Caco-2 (cell line): ENCODE data around the gene MTERF4. TPM values are rescaled to one million over a fixed set of nuclear protein-coding genes. Genes with fewer than 3 reads are reported as not detected.

Experiments
- BruUV-seq: library from RNA; stranded (reverse); fragments of 400-500 nt; replicated peaks from 2 replicates; lab custom pipeline; 2021; lab: Mats Ljungman, UMichigan
- CTCF ChIA-PET: fragments of 300-600 bp; sonication (Branson Sonifier 250); formaldehyde crosslinking; loops from one replicate; lab custom pipeline; 2022; ENCODE audit warnings: antibody characterized with exemption; lab: Charles Lee
- POLR2A ChIA-PET: fragments of 300-600 bp; sonication (Branson Sonifier 250); formaldehyde crosslinking; loops from one replicate; lab custom pipeline; 2022; ENCODE audit warnings: antibody characterized with exemption; lab: Charles Lee
- DNase-seq, 2 experiments: peaks; one replicate each; pipeline versions ENCODE4 v3.0.0 to v3.0.0-alpha.2; 2020 to 2022
- H3K27me3 ChIP-seq: replicated peaks from 2 replicates; pipeline ENCODE4 v1.6.0; 2011; ENCODE audit warnings: low read length; ENCODE audit not compliant: control insufficient read depth, insufficient read depth
- H3K36me3 ChIP-seq: 2 replicates; pipeline ENCODE4 v1.5.1; 2011; ENCODE audit warnings: low read length; ENCODE audit not compliant: control insufficient read depth, insufficient read depth
- H3K4me1 ChIP-seq: fragments of 250-450 bp; sonication (Bioruptor Pico); 2 replicates; pipeline ENCODE4 v1.5.1; 2020; ENCODE audit warnings: mild to moderate bottlenecking
- H3K4me3 ChIP-seq: 2 replicates; pipeline ENCODE4 v1.5.1; 2011; ENCODE audit warnings: low read depth, mild to moderate bottlenecking, control low read depth, low read length
- H3K9me3 ChIP-seq: fragments of 250-450 bp; sonication (Bioruptor Pico); 2 replicates; pipeline ENCODE4 v1.5.1; 2020; ENCODE audit warnings: mild to moderate bottlenecking, moderate library complexity
- H3K27ac Mint-ChIP-seq: one replicate; pipeline ENCODE4 v1.8.0; 2022; ENCODE audit warnings: mixed read lengths; ENCODE audit not compliant: unreplicated experiment
- H3K27me3 Mint-ChIP-seq: one replicate; pipeline ENCODE4 v1.8.0; 2022; ENCODE audit warnings: mixed read lengths; ENCODE audit not compliant: insufficient read depth, unreplicated experiment
- H3K36me3 Mint-ChIP-seq: one replicate; pipeline ENCODE4 v1.8.0; 2022; ENCODE audit warnings: mild to moderate bottlenecking, mixed read lengths; ENCODE audit not compliant: insufficient read depth, unreplicated experiment
- H3K4me1 Mint-ChIP-seq: one replicate; pipeline ENCODE4 v1.8.0; 2022; ENCODE audit warnings: low read depth, mixed read lengths; ENCODE audit not compliant: unreplicated experiment
- H3K4me3 Mint-ChIP-seq: one replicate; pipeline ENCODE4 v1.8.0; 2022; ENCODE audit warnings: mild to moderate bottlenecking, moderate library complexity, mixed read lengths; ENCODE audit not compliant: unreplicated experiment
- H3K9me3 Mint-ChIP-seq: one replicate; pipeline ENCODE4 v1.8.0; 2022; ENCODE audit warnings: mixed read lengths; ENCODE audit not compliant: unreplicated experiment
- CTCF ChIP-seq, 2 experiments: fragments of 200-600 bp in 1 of 2; IDR thresholded peaks; 1 replicate in 1 of 2; 2 replicates in 1 of 2; pipeline versions ENCODE4 v1.5.1 to v1.8.0; 2011 to 2022; ENCODE audit warnings: antibody characterized with exemption in 1 of 2, control low read depth in 1 of 2, inconsistent platforms in 1 of 2, low read depth in 1 of 2, low read length in 1 of 2, mild to moderate bottlenecking in 1 of 2, moderate library complexity in 1 of 2; ENCODE audit not compliant: insufficient read depth in 1 of 2, severe bottlenecking in 1 of 2, unreplicated experiment in 1 of 2
- intact Hi-C: fragments of 100-400 bp; cut with micrococcal nuclease; formaldehyde crosslinking; loops from one replicate; pipeline ENCODE4 v1.10.0; 2022; ENCODE audit not compliant: unreplicated experiment
- total RNA-seq: library from RNA; stranded (reverse); gene quantifications from 2 replicates; pipeline ENCODE4 v1.2.3, GENCODE V29; 2022

The MTERF4 gene
- total RNA-seq, 1 experiment from 2014 or later, result 22.2 TPM

- H3K36me3 Mint-ChIP-seq, result no peaks in the 10 kb centered on the region
- TF ChIP-seq CTCF (IDR thresholded peaks at IDR 0.05; ENCODE audit: insufficient read depth in 1 of 2, low read depth in 1 of 2, low read length in 1 of 2, severe bottlenecking in 1 of 2, unreplicated experiment in 1 of 2), result no peak
- H3K4me1 Mint-ChIP-seq, result no peaks in the 10 kb centered on the region
- intact Hi-C loops, result no loop called here
- no peaks in the 10 kb centered on the region for H3K27me3 Mint-ChIP-seq
- no peak overlapping the region for H3K4me3 Mint-ChIP-seq
- no peak overlapping the region for H3K4me3 ChIP-seq
- no peaks in the 10 kb centered on the region for H3K27me3 ChIP-seq
- DNase-seq, result no peak
- H3K9me3 ChIP-seq, result no peaks in the 10 kb centered on the region
- no peaks in the 10 kb centered on the region for H3K36me3 ChIP-seq
- no TSS peak for BruUV-seq
- no peaks in the 10 kb centered on the region for H3K4me1 ChIP-seq
- no peaks in the 10 kb centered on the region for H3K9me3 Mint-ChIP-seq
- ChIA-PET POLR2A (no interaction called here), CTCF (no interaction called here)
- no peak overlapping the region for H3K27ac Mint-ChIP-seq
Observed at GRCh38 chr2:241081643-241082340, 20.3 kb downstream of the MTERF4 start.

- CTCF ChIA-PET, result no interaction called here
- DNase-seq, result no peak
- no peaks in the 10 kb centered on the region for H3K36me3 ChIP-seq
- no peaks in the 10 kb centered on the region for H3K9me3 ChIP-seq
- no TSS peak for BruUV-seq
- no peaks in the 10 kb centered on the region for H3K4me1 ChIP-seq
- H3K27ac Mint-ChIP-seq, result no peak overlapping the region
- no peaks in the 10 kb centered on the region for H3K4me1 Mint-ChIP-seq
- H3K9me3 Mint-ChIP-seq, result no peaks in the 10 kb centered on the region
- no peaks in the 10 kb centered on the region for H3K36me3 Mint-ChIP-seq
- TF ChIP-seq CTCF (IDR thresholded peaks at IDR 0.05; ENCODE audit: insufficient read depth in 1 of 2, low read depth in 1 of 2, low read length in 1 of 2, severe bottlenecking in 1 of 2, unreplicated experiment in 1 of 2), result no peak
- no peaks in the 10 kb centered on the region for H3K27me3 Mint-ChIP-seq
- H3K27me3 ChIP-seq, result no peaks in the 10 kb centered on the region
- POLR2A ChIA-PET, result no interaction called here
- intact Hi-C loops, result no loop called here
- H3K4me3 ChIP-seq, result no peak overlapping the region
- H3K4me3 Mint-ChIP-seq, result no peak overlapping the region
Observed at GRCh38 chr2:241081190-241081642, 20.9 kb downstream of the MTERF4 start.

GRCh38 chr2:241080405-241081189 lies 21.5 kb downstream of the MTERF4 start:
- H3K9me3 Mint-ChIP-seq, result no peaks in the 10 kb centered on the region
- Histone ChIP-seq H3K27me3 (no peaks in the 10 kb centered on the region), H3K36me3 (no peaks in the 10 kb centered on the region), H3K4me1 (no peaks in the 10 kb centered on the region), H3K4me3 (no peak overlapping the region), H3K9me3 (no peaks in the 10 kb centered on the region)
- intact Hi-C loops, result no loop called here
- BruUV-seq, result no TSS peak
- CTCF ChIA-PET, result no interaction called here
- POLR2A ChIA-PET, result no interaction called here
- TF ChIP-seq CTCF (IDR thresholded peaks at IDR 0.05; ENCODE audit: insufficient read depth in 1 of 2, low read depth in 1 of 2, low read length in 1 of 2, severe bottlenecking in 1 of 2, unreplicated experiment in 1 of 2), result no peak
- no peak overlapping the region for H3K4me3 Mint-ChIP-seq
- H3K27me3 Mint-ChIP-seq, result no peaks in the 10 kb centered on the region
- DNase-seq, result no peak
- no peaks in the 10 kb centered on the region for H3K36me3 Mint-ChIP-seq
- H3K27ac Mint-ChIP-seq, result no peak overlapping the region
- no peaks in the 10 kb centered on the region for H3K4me1 Mint-ChIP-seq
